K562 (cell line): ENCODE data around the gene ABCC12. TPM values are rescaled to one million over a fixed set of nuclear protein-coding genes. Genes with fewer than 3 reads are reported as not detected.
A peak's percentile ranks its signal among the peaks of the same experiment; 100 is the strongest.

Experiments used
- ATAC-seq: fragments of 200-7000 bp; cut with Tn5 transposase; 3 replicates; pipeline ENCODE4 v1.9.1; 2020; ENCODE audit warnings: moderate library complexity
- BruUV-seq: library from RNA; stranded (reverse); fragments of 400-500 nt; replicated peaks from 2 replicates; lab custom pipeline; 2021; lab: Mats Ljungman, UMichigan
- CTCF ChIA-PET: fragments of 300-600 bp; formaldehyde crosslinking; extraction: SDS; loops from one replicate; lab custom pipeline; 2021; ENCODE audit warnings: low intra/inter-chr PET ratio; lab: Yijun Ruan, JAX
- POLR2A ChIA-PET: fragments of 300-600, 350-650 bp; sonication (Branson Sonifier 250); formaldehyde crosslinking; extraction: SDS; loops from one replicate; lab custom pipeline; 2021; ENCODE audit warnings: antibody characterized with exemption, inconsistent platforms; lab: Yijun Ruan, JAX
- DNase-seq, 4 experiments: peaks; one replicate each; pipeline versions ENCODE4 v3.0.0 to v3.0.0-alpha.2; 2011 to 2018; ENCODE audit warnings: low spot score in 3 of 4, mixed read lengths in 3 of 4; ENCODE audit errors: extremely low read depth in 1 of 4
- FAIRE-seq: peaks from 2 replicates; lab custom pipeline; 2011; peaks lifted over from hg19 to GRCh38; lab: Jason Lieb, UNC
- H2AFZ ChIP-seq: 2 replicates; pipeline ENCODE4 v1.6.0; 2011; ENCODE audit warnings: low read depth, low read length, control low read depth, inconsistent platforms
- H3K27ac ChIP-seq: fragments of 200-600 bp; 3 replicates; pipeline ENCODE4 v1.8.0; 2011; ENCODE audit warnings: low read depth, mild to moderate bottlenecking, control low read depth, inconsistent platforms, low read length, moderate library complexity, mixed read lengths; ENCODE audit errors: extremely low read depth
- H3K27me3 ChIP-seq, 2 experiments: fragments of 300-600 bp in 1 of 2; 2 replicates in 1 of 2; 3 replicates in 1 of 2; pipeline versions ENCODE4 v1.6.0 to v1.8.0; 2011; ENCODE audit warnings: inconsistent platforms in 2 of 2, low read length in 2 of 2, mild to moderate bottlenecking in 1 of 2, mixed read lengths in 1 of 2, moderate library complexity in 1 of 2; ENCODE audit not compliant: control insufficient read depth in 2 of 2, insufficient read depth in 2 of 2
- H3K36me3 ChIP-seq: fragments of 300-600 bp; 3 replicates; pipeline ENCODE4 v1.8.0; 2011; ENCODE audit warnings: mild to moderate bottlenecking, low read length, inconsistent platforms; ENCODE audit not compliant: control insufficient read depth, insufficient read depth
- H3K4me1 ChIP-seq, 2 experiments: fragments of 200-600 bp in 1 of 2; replicated peaks in 1 of 2; 2 replicates in 1 of 2; 3 replicates in 1 of 2; pipeline versions ENCODE4 v1.5.1 to v1.8.0; 2011; ENCODE audit warnings: inconsistent platforms in 2 of 2, low read length in 2 of 2, mild to moderate bottlenecking in 1 of 2, mixed read lengths in 1 of 2, moderate library complexity in 1 of 2; ENCODE audit not compliant: control insufficient read depth in 2 of 2, insufficient read depth in 2 of 2
- H3K4me2 ChIP-seq: 2 replicates; pipeline ENCODE4 v1.6.1; 2011; ENCODE audit warnings: low read length, control low read depth, inconsistent platforms, mixed read lengths; ENCODE audit not compliant: insufficient read depth
- H3K4me3 ChIP-seq: fragments of 200-600 bp; sonication (generic), shearing (Covaris generic); 2 replicates; pipeline ENCODE4 v1.5.1; 2016; ENCODE audit warnings: control low read depth, inconsistent platforms
- H3K79me2 ChIP-seq: fragments of 200-600 bp; 3 replicates; pipeline ENCODE4 v1.8.0; 2011; ENCODE audit warnings: low read length, inconsistent platforms; ENCODE audit not compliant: control insufficient read depth, insufficient read depth
- H3K9ac ChIP-seq, 2 experiments: 2 replicates each; pipeline versions ENCODE4 v1.6.0 to v1.6.1; 2011; ENCODE audit warnings: low read depth in 2 of 2, low read length in 2 of 2, control low read depth in 1 of 2, inconsistent platforms in 1 of 2, mild to moderate bottlenecking in 1 of 2, mixed read lengths in 1 of 2; ENCODE audit not compliant: insufficient read depth in 1 of 2
- H3K9me1 ChIP-seq: one replicate; pipeline ENCODE4 v1.6.0; 2011; ENCODE audit warnings: inconsistent platforms, mild to moderate bottlenecking, low read length, moderate library complexity; ENCODE audit not compliant: control insufficient read depth, insufficient read depth
- H3K9me3 ChIP-seq: replicated peaks from 2 replicates; pipeline ENCODE4 v1.5.1; 2011; ENCODE audit warnings: low read depth, low read length, inconsistent platforms; ENCODE audit not compliant: control insufficient read depth, insufficient read depth
- H4K20me1 ChIP-seq: replicated peaks from 2 replicates; pipeline ENCODE4 v1.6.1; 2011; ENCODE audit warnings: low read length, inconsistent platforms, mixed read lengths; ENCODE audit not compliant: control insufficient read depth, insufficient read depth
- C11orf30 ChIP-seq: fragments of 450-650 bp; IDR thresholded peaks from 2 replicates; pipeline ENCODE4 v1.6.1; 2016; ENCODE audit warnings: low read depth, mild to moderate bottlenecking
- CHD4 ChIP-seq: fragments of 200-600 bp; sonication (generic); IDR thresholded peaks from 3 replicates; pipeline ENCODE4 v1.6.1; 2012; ENCODE audit warnings: low read depth, mild to moderate bottlenecking, mixed read lengths, low read length, inconsistent platforms; ENCODE audit not compliant: insufficient read depth, insufficient replicate concordance, poor library complexity, severe bottlenecking
- CLOCK ChIP-seq: fragments of 250-450 bp; sonication (Bioruptor Pico); IDR thresholded peaks from 2 replicates; pipeline ENCODE4 v1.4.0; 2020; ENCODE audit warnings: mild to moderate bottlenecking, moderate library complexity, borderline replicate concordance
- ESRRA ChIP-seq: fragments of 450-650 bp; IDR thresholded peaks from 2 replicates; pipeline ENCODE4 v1.6.1; 2014; ENCODE audit warnings: low read depth, mild to moderate bottlenecking, moderate library complexity, borderline replicate concordance
- FOXP4 ChIP-seq: sonication (generic); formaldehyde crosslinking; IDR thresholded peaks from 2 replicates; pipeline ENCODE4 v1.8.0; 2022; ENCODE audit warnings: mild to moderate bottlenecking, missing genetic modification reagents, borderline replicate concordance
- HDAC6 ChIP-seq: IDR thresholded peaks from 2 replicates; pipeline ENCODE4 v1.6.1; 2012; ENCODE audit warnings: low read depth, mild to moderate bottlenecking, control low read depth, inconsistent platforms, low read length, moderate library complexity
- MYNN ChIP-seq, 2 experiments: sonication (generic); formaldehyde crosslinking in 1 of 2; IDR thresholded peaks; 2 replicates each; pipeline versions ENCODE4 v1.5.0 to v1.6.1; 2016 to 2020; ENCODE audit warnings: antibody characterized with exemption in 1 of 2, missing genetic modification reagents in 1 of 2
- NR2C2 ChIP-seq, 2 experiments: fragments of 200-800 bp in 1 of 2; sonication (Bioruptor generic) in 1 of 2; sonication (generic) in 1 of 2; formaldehyde crosslinking in 1 of 2; IDR thresholded peaks; 2 replicates each; pipeline versions ENCODE4 v1.6.1 to v1.8.0; 2016 to 2022; ENCODE audit warnings: mild to moderate bottlenecking in 1 of 2, missing compliant biosample characterization in 1 of 2, missing genetic modification characterization in 1 of 2, missing genetic modification reagents in 1 of 2
- SNIP1 ChIP-seq: fragments of 450-650 bp; IDR thresholded peaks from 2 replicates; pipeline ENCODE4 v1.7.1; 2017; ENCODE audit warnings: low read depth, mild to moderate bottlenecking
- ZBTB17 ChIP-seq: fragments of 450-650 bp; formaldehyde crosslinking; IDR thresholded peaks from 2 replicates; pipeline ENCODE4 v1.4.0; 2020; ENCODE audit warnings: mild to moderate bottlenecking
- ZNF184 ChIP-seq: sonication (generic); formaldehyde crosslinking; IDR thresholded peaks from 2 replicates; pipeline ENCODE4 v1.5.0; 2020; ENCODE audit warnings: missing genetic modification reagents
- ZNF316 ChIP-seq: fragments of 450-650 bp; IDR thresholded peaks from 2 replicates; pipeline ENCODE4 v1.6.1; 2016
- WGBS: fragments of 100-300 bp; shearing (Covaris generic); methylation state at CpG from one replicate; pipeline ENCODE4 v1.1.6; 2016; ENCODE audit warnings: low coverage, mixed read lengths; ENCODE audit not compliant: insufficient coverage; ENCODE audit errors: missing lambda C conversion rate; 5-methylcytosine and 5-hydroxymethylcytosine counted together
- in situ Hi-C: fragments of 300-500 bp; cut with MboI; formaldehyde crosslinking; loops from 4 replicates; pipeline ENCODE4 v1.15.0; 2018; ENCODE audit warnings: inconsistent platforms, mixed read lengths
- intact Hi-C: fragments of 100-400 bp; cut with micrococcal nuclease; formaldehyde crosslinking; loops from 2 replicates; pipeline ENCODE4 v1.14.2; 2022
- polyA plus RNA-seq, 8 experiments: library from polyadenylated mRNA; depleted of rRNA in 4 of 8; stranded (reverse) in 5 of 8; unstranded in 3 of 8; fragments of >200 nt; fragmentation: Nextera tagmentation in 2 of 8; fragmentation: Illumina TruSeq in 1 of 8; extraction: Ambion mirVana in 2 of 8; extraction: Trizol in 1 of 8; gene quantifications; 2 replicates each; pipeline versions ENCODE4 v1.2.1 to v1.2.3, GENCODE V29; 2011 to 2014; ENCODE audit warnings: inconsistent platforms in 1 of 8, missing spikeins in 1 of 8
- total RNA-seq, 7 experiments: library from RNA; depleted of rRNA in 6 of 7; stranded (reverse); fragments of >200 nt in 6 of 7; fragmentation: Illumina TruSeq in 2 of 7; extraction: Trizol in 2 of 7; gene quantifications; 2 replicates each; pipeline versions ENCODE4 v1.2.1 to v1.2.3, GENCODE V29; 2011 to 2021; ENCODE audit warnings: low replicate concordance in 1 of 7

Gene ABCC12
- total and polyA plus RNA-seq, 9 of the 15 experiments (the other 6 are each of a cell fraction or from before 2014, with no cell fraction given): not detected

- peaks cover 2 to 25% of the 10 kb centered on the region in 2 experiments; a peak in 3 of 5 replicates for H3K27me3 ChIP-seq
- BruUV-seq: no TSS peak
- CTCF ChIA-PET: no interaction called here
- H3K9ac ChIP-seq: no peak overlapping the region
- in situ Hi-C loops (no loop called here), intact Hi-C loops (no loop called here)
- 2% methylated on average over 7 of the region's 7 CpGs for WGBS
- FAIRE-seq (no peak), ATAC-seq (no peak), DNase-seq (no peak)
- H3K79me2 ChIP-seq: no peaks in the 10 kb centered on the region
- H3K4me1 ChIP-seq: no peaks in the 10 kb centered on the region
- H3K4me3 ChIP-seq: no peak overlapping the region
- no peak for TF ChIP-seq CLOCK (CRISPR knock-in tag)
- peak; percentile 38; the same call in 1 of the 2 replicates for TF ChIP-seq C11orf30
- TF ChIP-seq ESRRA: no peak
- TF ChIP-seq HDAC6: no peak
- TF ChIP-seq ZNF184 (CRISPR knock-in tag): no peak
- no peak for TF ChIP-seq FOXP4 (CRISPR knock-in tag)
- TF ChIP-seq ZBTB17 (CRISPR knock-in tag): no peak
- TF ChIP-seq CHD4: no peak
- TF ChIP-seq SNIP1: no peak
- peak; percentile 42; the same call in 1 of the 2 replicates for TF ChIP-seq ZNF316
- no peak for TF ChIP-seq MYNN (IDR thresholded peaks at IDR 0.05)
- no peak for TF ChIP-seq MYNN (CRISPR knock-in tag; IDR thresholded peaks at IDR 0.05)
- TF ChIP-seq NR2C2 (CRISPR knock-in tag; IDR thresholded peaks at IDR 0.05): no peak
- no peak for TF ChIP-seq NR2C2 (tag; IDR thresholded peaks at IDR 0.05)
- H3K36me3 ChIP-seq: no peaks in the 10 kb centered on the region
- POLR2A ChIA-PET: interaction anchor here (0.6 to 0.8 kb wide), 3 partner anchors 11 to 74 kb away, joined by 3 to 4 read pairs (median 3); no protein-coding TSS in a partner anchor
- no peaks in the 10 kb centered on the region for H4K20me1 ChIP-seq
- peaks cover 3% of the 10 kb centered on the region for H3K9me1 ChIP-seq
- no peak overlapping the region for H2AFZ ChIP-seq
- no peak overlapping the region for H3K4me2 ChIP-seq
- no peaks in the 10 kb centered on the region for H3K9me3 ChIP-seq
- no peak overlapping the region for H3K27ac ChIP-seq
These were observed 38.1 kb upstream of the ABCC12 start for GRCh38 chr16:48193846-48194245.
